Measurements from ENCODE around the gene SLC25A47.

- TF ChIP-seq CTCF (IDR thresholded peaks at IDR 0.05; ENCODE audit: borderline replicate concordance, extremely low read depth, low read length, poor library complexity, severe bottlenecking) (no peak), EZH2 (IDR thresholded peaks at IDR 0.05; ENCODE audit: borderline replicate concordance, low read depth, low read length, severe bottlenecking) (no peak)
These were observed 5.5 kb downstream of the SLC25A47 start for GRCh38 chr14:100328495-100329163.
